Upper lobe of left lung (tissue), 6 donors: ENCODE data around the gene SSPN. TPM values are rescaled to one million over a fixed set of nuclear protein-coding genes. Genes with fewer than 3 reads are reported as not detected.

ENCODE experiments used
- ATAC-seq, 2 donors: fragments of 200-7000 bp; cut with Tn5 transposase; one replicate each; pipeline ENCODE4 v1.9.1; 2022; ENCODE audit warnings: mild to moderate bottlenecking in 2 of 2, moderate library complexity in 2 of 2; ENCODE audit not compliant: low FRiP score in 2 of 2
- DNase-seq, 2 donors: peaks; one replicate each; pipeline ENCODE4 v3.0.0-alpha.2; 2019 to 2020
- H3K27ac ChIP-seq, 4 donors: fragments of 200-600 bp; sonication (generic); one replicate each; pipeline ENCODE4 v1.5.1; 2016 to 2019
- H3K27me3 ChIP-seq, 4 donors: fragments of 200-600 bp; sonication (generic); one replicate each; pipeline ENCODE4 v1.5.1; 2017 to 2019
- H3K36me3 ChIP-seq, 4 donors: fragments of 200-600 bp; sonication (generic); one replicate each; pipeline ENCODE4 v1.5.1; 2016 to 2019
- H3K4me1 ChIP-seq, 4 donors: fragments of 200-600 bp; sonication (generic); one replicate each; pipeline ENCODE4 v1.5.1; 2018 to 2019
- H3K4me3 ChIP-seq, 4 donors: fragments of 200-600 bp; sonication (generic); one replicate each; pipeline ENCODE4 v1.5.1; 2017 to 2019; ENCODE audit warnings: mild to moderate bottlenecking in 2 of 4, moderate library complexity in 1 of 4
- H3K9me3 ChIP-seq, 4 donors: fragments of 200-600 bp; sonication (generic); one replicate each; pipeline ENCODE4 v1.5.1; 2018 to 2019
- CTCF ChIP-seq, 6 experiments: fragments of 450-650 bp in 4 of 6; fragments of 200-600 bp in 2 of 6; sonication (generic) in 2 of 6; IDR thresholded peaks; one replicate each; pipeline ENCODE4 v1.5.1; 2016 to 2019; ENCODE audit warnings: antibody characterized with exemption in 6 of 6
- EP300 ChIP-seq, 4 donors: sonication (generic); formaldehyde crosslinking; IDR thresholded peaks; one replicate each; pipeline ENCODE4 v1.5.1; 2017; ENCODE audit warnings: antibody characterized with exemption in 4 of 4, control low read depth in 2 of 4
- POLR2A ChIP-seq, 4 donors: fragments of 450-650 bp; IDR thresholded peaks; one replicate each; pipeline ENCODE4 v1.5.1; 2016 to 2017; ENCODE audit warnings: antibody characterized with exemption in 4 of 4, mild to moderate bottlenecking in 2 of 4
- POLR2AphosphoS5 ChIP-seq, 2 donors: sonication (generic); formaldehyde crosslinking; IDR thresholded peaks; one replicate each; pipeline ENCODE4 v1.5.1; 2017; ENCODE audit warnings: antibody characterized with exemption in 2 of 2
- WGBS, 2 donors: methylation state at CpG; one replicate each; pipeline ENCODE4 v1.1.5; 2017 to 2018; 5-methylcytosine and 5-hydroxymethylcytosine counted together
- total RNA-seq, 6 donors: library from RNA; depleted of rRNA in 4 of 6; stranded (reverse); fragments of >200 nt in 4 of 6; gene quantifications; one replicate each; pipeline versions ENCODE4 v1.1.0 to v1.2.1, GENCODE V29; 2016 to 2021
- donor health status: DM: no; HTN: no; CAD: no; lungs with moderate emphysema.
- donor health status: DM: no; HTN: yes; CAD: no; lungs with severe emphysema.

Gene SSPN
- total RNA-seq, 6 donors from 2014 or later: 1.0 to 38.8 (median 10.0) TPM

GRCh38 chr12:26205941-26206340, 10.6 kb downstream of the SSPN start:
- TF ChIP-seq POLR2A (IDR thresholded peaks at IDR 0.05): no peak
- TF ChIP-seq CTCF (IDR thresholded peaks at IDR 0.05): no peak
- no peak for TF ChIP-seq EP300 (IDR thresholded peaks at IDR 0.05)
- TF ChIP-seq POLR2AphosphoS5 (IDR thresholded peaks at IDR 0.05): no peak
- no peaks in the 10 kb centered on the region for H3K9me3 ChIP-seq
- H3K27me3 ChIP-seq: no peaks in the 10 kb centered on the region

GRCh38 chr12:26211331-26211730, 16.0 kb downstream of the SSPN start:
- no peaks in the 10 kb centered on the region for H3K27me3 ChIP-seq
- H3K4me1 ChIP-seq: no peaks in the 10 kb centered on the region
- no peak for TF ChIP-seq EP300 (IDR thresholded peaks at IDR 0.05)
- TF ChIP-seq POLR2A (IDR thresholded peaks at IDR 0.05): no peak
- TF ChIP-seq POLR2AphosphoS5 (IDR thresholded peaks at IDR 0.05): no peak
- no peak for TF ChIP-seq CTCF (IDR thresholded peaks at IDR 0.05)
- DNase-seq (no peak), ATAC-seq (no peak)
- 71 to 88% methylated on average over 1 of the region's 1 CpG for WGBS, 2 donors
- H3K36me3 ChIP-seq: no peaks in the 10 kb centered on the region
- no peak overlapping the region for H3K27ac ChIP-seq
- H3K9me3 ChIP-seq: no peaks in the 10 kb centered on the region
- H3K4me3 ChIP-seq: no peak overlapping the region

More at GRCh38 chr12:26205941-26206340, 10.6 kb downstream of the SSPN start:
- no peaks in the 10 kb centered on the region for H3K4me1 ChIP-seq
- H3K4me3 ChIP-seq: no peak overlapping the region
- H3K27ac ChIP-seq: no peak overlapping the region
- no peaks in the 10 kb centered on the region for H3K36me3 ChIP-seq
- DNase-seq (no peak), ATAC-seq (no peak)
- WGBS, 2 donors: 68 to 82% methylated on average over 6 of the region's 6 CpGs

GRCh38 chr12:26212396-26212795, 17.0 kb downstream of the SSPN start:
- Histone ChIP-seq H3K9me3 (no peaks in the 10 kb centered on the region), H3K27me3 (no peaks in the 10 kb centered on the region), H3K4me3 (no peak overlapping the region), H3K36me3 (no peaks in the 10 kb centered on the region), H3K27ac (no peak overlapping the region), H3K4me1 (no peaks in the 10 kb centered on the region)
- no peak for DNase-seq
- TF ChIP-seq CTCF (IDR thresholded peaks at IDR 0.05): no peak
- TF ChIP-seq EP300 (IDR thresholded peaks at IDR 0.05): no peak
- TF ChIP-seq POLR2AphosphoS5 (IDR thresholded peaks at IDR 0.05): no peak
- TF ChIP-seq POLR2A (IDR thresholded peaks at IDR 0.05): no peak
- ATAC-seq: no peak
- WGBS, 2 donors: 64 to 71% methylated on average over 5 of the region's 5 CpGs

- 92 to 93% methylated on average over 2 of the region's 2 CpGs for WGBS, 2 donors
- no peak for DNase-seq
- ATAC-seq: no peak
- no peaks in the 10 kb centered on the region for H3K9me3 ChIP-seq
- H3K4me1 ChIP-seq: no peaks in the 10 kb centered on the region
- H3K36me3 ChIP-seq: no peaks in the 10 kb centered on the region
- no peak overlapping the region for H3K4me3 ChIP-seq
- H3K27ac ChIP-seq: no peak overlapping the region
- TF ChIP-seq EP300 (IDR thresholded peaks at IDR 0.05) (no peak), CTCF (IDR thresholded peaks at IDR 0.05) (no peak), POLR2AphosphoS5 (IDR thresholded peaks at IDR 0.05) (no peak)
- H3K27me3 ChIP-seq: no peaks in the 10 kb centered on the region
Observed at GRCh38 chr12:26212988-26213387, 17.6 kb downstream of the SSPN start.

GRCh38 chr12:26214121-26214520, 18.7 kb downstream of the SSPN start:
- no peak for DNase-seq
- H3K36me3 ChIP-seq: no peaks in the 10 kb centered on the region
- H3K27ac ChIP-seq: no peak overlapping the region
- no peak for TF ChIP-seq POLR2AphosphoS5 (IDR thresholded peaks at IDR 0.05)
- no peak for TF ChIP-seq POLR2A (IDR thresholded peaks at IDR 0.05)
- TF ChIP-seq EP300 (IDR thresholded peaks at IDR 0.05): no peak
- TF ChIP-seq CTCF (IDR thresholded peaks at IDR 0.05): no peak
- WGBS, 2 donors: 73 to 81% methylated on average over 2 of the region's 2 CpGs
- no peaks in the 10 kb centered on the region for H3K27me3 ChIP-seq
- no peaks in the 10 kb centered on the region for H3K4me1 ChIP-seq
- no peak overlapping the region for H3K4me3 ChIP-seq
- no peak for ATAC-seq
- H3K9me3 ChIP-seq: no peaks in the 10 kb centered on the region
